Measurements from ENCODE around the gene FOXQ1. TPM values are rescaled to one million over a fixed set of nuclear protein-coding genes. Genes with fewer than 3 reads are reported as not detected.

FOXQ1 gene
- total and polyA plus RNA-seq, 2 donors = 0.42 to 6.3 TPM

- no peak for DNase-seq (ENCODE audit: low read depth in 6 of 9, low spot score in 9 of 9)
- H3K9me3 ChIP-seq (ENCODE audit: control insufficient read depth in 2 of 2, insufficient read depth in 1 of 2, low read length in 1 of 2) = no peaks in the 10 kb centered on the region
- H3K27ac ChIP-seq (ENCODE audit: low read depth in 1 of 2, low read length in 1 of 2) = no peak overlapping the region
- no peaks in the 10 kb centered on the region for H3K4me1 ChIP-seq (ENCODE audit: control insufficient read depth in 2 of 2, insufficient read depth in 2 of 2, low read length in 2 of 2)
- peaks cover 0 to 12% of the 10 kb centered on the region in 2 donors for H3K27me3 ChIP-seq (ENCODE audit: control insufficient read depth in 2 of 2, insufficient read depth in 1 of 2, low read length in 1 of 2)
- H3K36me3 ChIP-seq (ENCODE audit: control insufficient read depth in 2 of 2, insufficient read depth in 2 of 2, low read length in 1 of 2) = no peaks in the 10 kb centered on the region
- 20% methylated on average over 4 of the region's 4 CpGs for WGBS
- no peak overlapping the region for H3K4me3 ChIP-seq (ENCODE audit: low read length in 2 of 2)
Observed at GRCh38 chr6:1285956-1286355, 25.9 kb upstream of the FOXQ1 start.

- DNase-seq (ENCODE audit: low read depth in 6 of 9, low spot score in 9 of 9) = no peak
- Histone ChIP-seq H3K9me3 (ENCODE audit: control insufficient read depth in 2 of 2, insufficient read depth in 1 of 2, low read length in 1 of 2) (no peaks in the 10 kb centered on the region), H3K27ac (ENCODE audit: low read depth in 1 of 2, low read length in 1 of 2) (no peak overlapping the region), H3K36me3 (ENCODE audit: control insufficient read depth in 2 of 2, insufficient read depth in 2 of 2, low read length in 1 of 2) (no peaks in the 10 kb centered on the region), H3K27me3 (ENCODE audit: control insufficient read depth in 2 of 2, insufficient read depth in 1 of 2, low read length in 1 of 2) (peaks cover 0 to 4% of the 10 kb centered on the region in 2 donors), H3K4me1 (ENCODE audit: control insufficient read depth in 2 of 2, insufficient read depth in 2 of 2, low read length in 2 of 2) (no peaks in the 10 kb centered on the region), H3K4me3 (ENCODE audit: low read length in 2 of 2) (no peak overlapping the region)
- WGBS = 72% methylated on average over 7 of the region's 7 CpGs
Observed at GRCh38 chr6:1287103-1287591, 24.8 kb upstream of the FOXQ1 start.

- Histone ChIP-seq H3K27ac (ENCODE audit: low read depth in 1 of 2, low read length in 1 of 2) (no peak overlapping the region), H3K36me3 (ENCODE audit: control insufficient read depth in 2 of 2, insufficient read depth in 2 of 2, low read length in 1 of 2) (no peaks in the 10 kb centered on the region), H3K4me3 (ENCODE audit: low read length in 2 of 2) (no peak overlapping the region), H3K27me3 (ENCODE audit: control insufficient read depth in 2 of 2, insufficient read depth in 1 of 2, low read length in 1 of 2) (peaks cover 0 to 2% of the 10 kb centered on the region in 2 donors), H3K4me1 (ENCODE audit: control insufficient read depth in 2 of 2, insufficient read depth in 2 of 2, low read length in 2 of 2) (no peaks in the 10 kb centered on the region), H3K9me3 (ENCODE audit: control insufficient read depth in 2 of 2, insufficient read depth in 1 of 2, low read length in 1 of 2) (no peaks in the 10 kb centered on the region)
- no peak for DNase-seq (ENCODE audit: low read depth in 6 of 9, low spot score in 9 of 9)
- 89% methylated on average over 6 of the region's 6 CpGs for WGBS
Observed at GRCh38 chr6:1290086-1290485, 21.8 kb upstream of the FOXQ1 start.

- Histone ChIP-seq H3K9me3 (ENCODE audit: control insufficient read depth in 2 of 2, insufficient read depth in 1 of 2, low read length in 1 of 2) (no peaks in the 10 kb centered on the region), H3K4me1 (ENCODE audit: control insufficient read depth in 2 of 2, insufficient read depth in 2 of 2, low read length in 2 of 2) (no peaks in the 10 kb centered on the region), H3K27me3 (ENCODE audit: control insufficient read depth in 2 of 2, insufficient read depth in 1 of 2, low read length in 1 of 2) (peaks cover 0 to 2% of the 10 kb centered on the region in 2 donors), H3K4me3 (ENCODE audit: low read length in 2 of 2) (no peak overlapping the region), H3K36me3 (ENCODE audit: control insufficient read depth in 2 of 2, insufficient read depth in 2 of 2, low read length in 1 of 2) (no peaks in the 10 kb centered on the region), H3K27ac (ENCODE audit: low read depth in 1 of 2, low read length in 1 of 2) (no peak overlapping the region)
- WGBS = 82% methylated on average over 4 of the region's 4 CpGs
- no peak for DNase-seq (ENCODE audit: low read depth in 6 of 9, low spot score in 9 of 9)
Observed at GRCh38 chr6:1290805-1291204, 21.1 kb upstream of the FOXQ1 start.

GRCh38 chr6:1291381-1291780, 20.5 kb upstream of the FOXQ1 start:
- Histone ChIP-seq H3K9me3 (ENCODE audit: control insufficient read depth in 2 of 2, insufficient read depth in 1 of 2, low read length in 1 of 2) (no peaks in the 10 kb centered on the region), H3K27me3 (ENCODE audit: control insufficient read depth in 2 of 2, insufficient read depth in 1 of 2, low read length in 1 of 2) (peaks cover 0 to 1% of the 10 kb centered on the region in 2 donors), H3K27ac (ENCODE audit: low read depth in 1 of 2, low read length in 1 of 2) (no peak overlapping the region), H3K4me1 (ENCODE audit: control insufficient read depth in 2 of 2, insufficient read depth in 2 of 2, low read length in 2 of 2) (no peaks in the 10 kb centered on the region), H3K36me3 (ENCODE audit: control insufficient read depth in 2 of 2, insufficient read depth in 2 of 2, low read length in 1 of 2) (no peaks in the 10 kb centered on the region), H3K4me3 (ENCODE audit: low read length in 2 of 2) (no peak overlapping the region)
- 98% methylated on average over 10 of the region's 10 CpGs for WGBS
- DNase-seq (ENCODE audit: low read depth in 6 of 9, low spot score in 9 of 9) = no peak

- no peaks in the 10 kb centered on the region for H3K27me3 ChIP-seq (ENCODE audit: control insufficient read depth in 2 of 2, insufficient read depth in 1 of 2, low read length in 1 of 2)
- no peaks in the 10 kb centered on the region for H3K4me1 ChIP-seq (ENCODE audit: control insufficient read depth in 2 of 2, insufficient read depth in 2 of 2, low read length in 2 of 2)
- H3K9me3 ChIP-seq (ENCODE audit: control insufficient read depth in 2 of 2, insufficient read depth in 1 of 2, low read length in 1 of 2) = no peaks in the 10 kb centered on the region
- H3K27ac ChIP-seq (ENCODE audit: low read depth in 1 of 2, low read length in 1 of 2) = no peak overlapping the region
- WGBS = 91% methylated on average over 3 of the region's 3 CpGs
- H3K4me3 ChIP-seq (ENCODE audit: low read length in 2 of 2) = no peak overlapping the region
- no peaks in the 10 kb centered on the region for H3K36me3 ChIP-seq (ENCODE audit: control insufficient read depth in 2 of 2, insufficient read depth in 2 of 2, low read length in 1 of 2)
- DNase-seq (ENCODE audit: low read depth in 6 of 9, low spot score in 9 of 9) = no peak
Observed at GRCh38 chr6:1295420-1295819, 16.5 kb upstream of the FOXQ1 start.

GRCh38 chr6:1296079-1296478, 15.8 kb upstream of the FOXQ1 start:
- no peaks in the 10 kb centered on the region for H3K9me3 ChIP-seq (ENCODE audit: control insufficient read depth in 2 of 2, insufficient read depth in 1 of 2, low read length in 1 of 2)
- H3K27me3 ChIP-seq (ENCODE audit: control insufficient read depth in 2 of 2, insufficient read depth in 1 of 2, low read length in 1 of 2) = no peaks in the 10 kb centered on the region
- no peaks in the 10 kb centered on the region for H3K4me1 ChIP-seq (ENCODE audit: control insufficient read depth in 2 of 2, insufficient read depth in 2 of 2, low read length in 2 of 2)
- no peak overlapping the region for H3K4me3 ChIP-seq (ENCODE audit: low read length in 2 of 2)
- H3K36me3 ChIP-seq (ENCODE audit: control insufficient read depth in 2 of 2, insufficient read depth in 2 of 2, low read length in 1 of 2) = no peaks in the 10 kb centered on the region
- no peak for DNase-seq (ENCODE audit: low read depth in 6 of 9, low spot score in 9 of 9)
- no peak overlapping the region for H3K27ac ChIP-seq (ENCODE audit: low read depth in 1 of 2, low read length in 1 of 2)
- WGBS = 88% methylated on average over 7 of the region's 7 CpGs

- 90% methylated on average over 4 of the region's 4 CpGs for WGBS
- no peaks in the 10 kb centered on the region for H3K36me3 ChIP-seq (ENCODE audit: control insufficient read depth in 2 of 2, insufficient read depth in 2 of 2, low read length in 1 of 2)
Observed at GRCh38 chr6:1296542-1296941, 15.4 kb upstream of the FOXQ1 start.

GRCh38 chr6:1297746-1298145, 14.2 kb upstream of the FOXQ1 start:
- H3K36me3 ChIP-seq (ENCODE audit: control insufficient read depth in 2 of 2, insufficient read depth in 2 of 2, low read length in 1 of 2) = no peaks in the 10 kb centered on the region
- H3K4me3 ChIP-seq (ENCODE audit: low read length in 2 of 2) = no peak overlapping the region
- no peak overlapping the region for H3K27ac ChIP-seq (ENCODE audit: low read depth in 1 of 2, low read length in 1 of 2)
- no peak for DNase-seq (ENCODE audit: low read depth in 6 of 9, low spot score in 9 of 9)
- 75% methylated on average over 4 of the region's 4 CpGs for WGBS
- no peaks in the 10 kb centered on the region for H3K9me3 ChIP-seq (ENCODE audit: control insufficient read depth in 2 of 2, insufficient read depth in 1 of 2, low read length in 1 of 2)
- H3K27me3 ChIP-seq (ENCODE audit: control insufficient read depth in 2 of 2, insufficient read depth in 1 of 2, low read length in 1 of 2) = no peaks in the 10 kb centered on the region
- H3K4me1 ChIP-seq (ENCODE audit: control insufficient read depth in 2 of 2, insufficient read depth in 2 of 2, low read length in 2 of 2) = no peaks in the 10 kb centered on the region

More at GRCh38 chr6:1296542-1296941, 15.4 kb upstream of the FOXQ1 start:
- H3K4me3 ChIP-seq (ENCODE audit: low read length in 2 of 2) = no peak overlapping the region
- no peaks in the 10 kb centered on the region for H3K9me3 ChIP-seq (ENCODE audit: control insufficient read depth in 2 of 2, insufficient read depth in 1 of 2, low read length in 1 of 2)
- H3K27me3 ChIP-seq (ENCODE audit: control insufficient read depth in 2 of 2, insufficient read depth in 1 of 2, low read length in 1 of 2) = no peaks in the 10 kb centered on the region
- no peak for DNase-seq (ENCODE audit: low read depth in 6 of 9, low spot score in 9 of 9)
- no peak overlapping the region for H3K27ac ChIP-seq (ENCODE audit: low read depth in 1 of 2, low read length in 1 of 2)
- no peaks in the 10 kb centered on the region for H3K4me1 ChIP-seq (ENCODE audit: control insufficient read depth in 2 of 2, insufficient read depth in 2 of 2, low read length in 2 of 2)

GRCh38 chr6:1298768-1299167, 13.1 kb upstream of the FOXQ1 start:
- Histone ChIP-seq H3K4me1 (ENCODE audit: control insufficient read depth in 2 of 2, insufficient read depth in 2 of 2, low read length in 2 of 2) (no peaks in the 10 kb centered on the region), H3K27me3 (ENCODE audit: control insufficient read depth in 2 of 2, insufficient read depth in 1 of 2, low read length in 1 of 2) (no peaks in the 10 kb centered on the region), H3K36me3 (ENCODE audit: control insufficient read depth in 2 of 2, insufficient read depth in 2 of 2, low read length in 1 of 2) (no peaks in the 10 kb centered on the region), H3K4me3 (ENCODE audit: low read length in 2 of 2) (no peak overlapping the region), H3K27ac (ENCODE audit: low read depth in 1 of 2, low read length in 1 of 2) (no peak overlapping the region), H3K9me3 (ENCODE audit: control insufficient read depth in 2 of 2, insufficient read depth in 1 of 2, low read length in 1 of 2) (no peaks in the 10 kb centered on the region)
- no peak for DNase-seq (ENCODE audit: low read depth in 6 of 9, low spot score in 9 of 9)
- WGBS = 95% methylated on average over 2 of the region's 2 CpGs

Measured in thymus (tissue), 11 donors.